Measurements from ENCODE around the gene NFASC. TPM values are rescaled to one million over a fixed set of nuclear protein-coding genes. Genes with fewer than 3 reads are reported as not detected.

The NFASC gene
- total RNA-seq, 1 experiment from 2014 or later: 20.1 TPM

DNA sequence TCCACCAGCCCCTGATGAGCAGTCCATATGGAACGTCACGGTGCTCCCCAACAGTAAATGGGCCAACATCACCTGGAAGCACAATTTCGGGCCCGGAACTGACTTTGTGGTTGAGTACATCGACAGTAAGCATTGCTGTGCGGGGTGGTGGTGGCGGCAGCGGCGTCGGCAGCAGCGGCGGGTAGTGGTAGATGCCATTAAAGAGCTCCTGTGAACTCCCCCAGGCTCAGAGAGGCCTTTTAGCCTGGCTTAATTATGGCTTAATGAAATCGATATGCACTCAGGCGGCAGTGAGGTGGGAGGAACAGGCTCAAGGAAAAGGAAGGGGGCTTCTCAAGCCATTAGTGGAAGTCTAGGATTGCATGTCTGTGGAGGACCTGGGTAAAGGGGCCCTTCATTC, 130.5 kb downstream of the NFASC start:
- no peaks in the 10 kb centered on the region for H3K9me3 Mint-ChIP-seq
- H3K36me3 Mint-ChIP-seq: no peaks in the 10 kb centered on the region
- ATAC-seq: no peak
- H3K4me1 Mint-ChIP-seq: peaks cover 20% of the 10 kb centered on the region
- TF ChIP-seq ETV6 (CRISPR knock-in tag; IDR thresholded peaks at IDR 0.05) (no peak), ZNF263 (CRISPR knock-in tag; IDR thresholded peaks at IDR 0.05; ENCODE audit: low read depth) (no peak), SP1 (CRISPR knock-in tag; conservative IDR thresholded peaks at IDR 0.05) (no peak), HMGXB4 (CRISPR knock-in tag; IDR thresholded peaks at IDR 0.05) (no peak), GABPB1 (CRISPR knock-in tag; IDR thresholded peaks at IDR 0.05) (no peak), JAZF1 (CRISPR knock-in tag; IDR thresholded peaks at IDR 0.05) (no peak), NFATC4 (CRISPR knock-in tag; IDR thresholded peaks at IDR 0.05) (no peak), ARID4B (CRISPR knock-in tag; IDR thresholded peaks at IDR 0.05; ENCODE audit: borderline replicate concordance) (no peak), ATF3 (CRISPR knock-in tag; conservative IDR thresholded peaks at IDR 0.05) (no peak), ZBTB21 (CRISPR knock-in tag; IDR thresholded peaks at IDR 0.05; ENCODE audit: borderline replicate concordance) (no peak), SMAD4 (CRISPR knock-in tag; IDR thresholded peaks at IDR 0.05) (no peak), KAT7 (CRISPR knock-in tag; IDR thresholded peaks at IDR 0.05; ENCODE audit: borderline replicate concordance) (no peak), RORB (CRISPR knock-in tag; IDR thresholded peaks at IDR 0.05) (no peak), IRF1 (CRISPR knock-in tag; IDR thresholded peaks at IDR 0.05) (no peak), NFYB (CRISPR knock-in tag; conservative IDR thresholded peaks at IDR 0.05; ENCODE audit: low read depth) (no peak), EMX1 (CRISPR knock-in tag; IDR thresholded peaks at IDR 0.05) (no peak), ZNF512 (CRISPR knock-in tag; IDR thresholded peaks at IDR 0.05; ENCODE audit: borderline replicate concordance) (no peak)
- TF ChIP-seq, protein P1, sequence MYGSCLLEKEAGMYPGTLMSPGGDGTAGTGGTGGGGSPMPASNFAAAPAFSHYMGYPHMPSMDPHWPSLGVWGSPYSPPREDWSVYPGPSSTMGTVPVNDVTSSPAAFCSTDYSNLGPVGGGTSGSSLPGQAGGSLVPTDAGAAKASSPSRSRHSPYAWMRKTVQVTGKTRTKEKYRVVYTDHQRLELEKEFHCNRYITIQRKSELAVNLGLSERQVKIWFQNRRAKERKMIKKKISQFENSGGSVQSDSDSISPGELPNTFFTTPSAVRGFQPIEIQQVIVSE (CRISPR knock-in tag; IDR thresholded peaks at IDR 0.05; ENCODE audit: borderline replicate concordance): no peak
- TF ChIP-seq, protein P2, sequence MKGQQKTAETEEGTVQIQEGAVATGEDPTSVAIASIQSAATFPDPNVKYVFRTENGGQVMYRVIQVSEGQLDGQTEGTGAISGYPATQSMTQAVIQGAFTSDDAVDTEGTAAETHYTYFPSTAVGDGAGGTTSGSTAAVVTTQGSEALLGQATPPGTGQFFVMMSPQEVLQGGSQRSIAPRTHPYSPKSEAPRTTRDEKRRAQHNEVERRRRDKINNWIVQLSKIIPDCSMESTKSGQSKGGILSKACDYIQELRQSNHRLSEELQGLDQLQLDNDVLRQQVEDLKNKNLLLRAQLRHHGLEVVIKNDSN (CRISPR knock-in tag; IDR thresholded peaks at IDR 0.05): no peak
- TF ChIP-seq, protein P3, sequence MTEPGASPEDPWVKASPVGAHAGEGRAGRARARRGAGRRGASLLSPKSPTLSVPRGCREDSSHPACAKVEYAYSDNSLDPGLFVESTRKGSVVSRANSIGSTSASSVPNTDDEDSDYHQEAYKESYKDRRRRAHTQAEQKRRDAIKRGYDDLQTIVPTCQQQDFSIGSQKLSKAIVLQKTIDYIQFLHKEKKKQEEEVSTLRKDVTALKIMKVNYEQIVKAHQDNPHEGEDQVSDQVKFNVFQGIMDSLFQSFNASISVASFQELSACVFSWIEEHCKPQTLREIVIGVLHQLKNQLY (CRISPR knock-in tag; IDR thresholded peaks at IDR 0.05): no peak
- POLR2A ChIA-PET: no interaction called here
- H3K27me3 Mint-ChIP-seq (ENCODE audit: low read depth): peaks cover 59% of the 10 kb centered on the region
- CTCF ChIA-PET: interaction anchor here (1.9 to 18.7 kb wide), 3 partner anchors 10 to 61 kb away, joined by 5 to 648 read pairs (median 20); no protein-coding TSS in a partner anchor
- no peak overlapping the region for H3K27ac Mint-ChIP-seq
- no peak overlapping the region for H3K4me3 Mint-ChIP-seq
- no peak for DNase-seq (ENCODE audit: low spot score)

All from WTC11 (cell line).